ENCODE measurements around the gene PCDHGB6. TPM values are rescaled to one million over a fixed set of nuclear protein-coding genes. Genes with fewer than 3 reads are reported as not detected.

The PCDHGB6 gene
- total RNA-seq, 1 experiment from 2014 or later = not detected

DNA sequence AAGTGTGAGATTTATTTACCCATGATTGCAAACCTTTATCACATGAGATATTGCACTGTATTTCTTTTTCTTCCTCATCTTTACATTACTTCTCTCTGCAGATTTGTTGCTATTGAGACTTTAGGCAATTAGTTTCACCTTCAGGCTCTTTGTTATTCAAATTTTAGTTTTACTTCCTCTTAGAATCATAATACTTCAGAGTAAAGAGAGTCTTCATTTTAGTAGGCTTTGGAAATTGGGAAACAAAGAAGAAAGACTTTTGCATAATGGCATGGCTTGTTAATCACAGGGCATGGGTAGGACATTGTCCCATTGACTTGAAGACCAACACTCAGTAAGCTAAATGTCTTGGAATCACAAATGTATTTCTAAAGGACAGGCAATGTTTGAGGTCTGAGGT is 45.1 kb upstream of the PCDHGB6 start:
- Histone ChIP-seq H3K9me3 (ENCODE audit: insufficient read depth, low read depth) (peaks cover 9% of the 10 kb centered on the region; the same call in 1 of the 2 replicates), H3K4me2 (no peak overlapping the region), H3K27me3 (ENCODE audit: insufficient read depth, low read depth) (peaks cover 35% of the 10 kb centered on the region), H4K20me1 (ENCODE audit: insufficient read depth) (no peaks in the 10 kb centered on the region), H3K36me3 (ENCODE audit: low read depth) (no peaks in the 10 kb centered on the region), H3F3A (ENCODE audit: insufficient read depth, low read depth) (no peaks in the 10 kb centered on the region), H3K4me3 (no peak overlapping the region), H2AFZ (no peak overlapping the region), H3K79me2 (ENCODE audit: low read depth) (no peaks in the 10 kb centered on the region), H3K4me1 (replicated peaks; ENCODE audit: insufficient read depth) (no peaks in the 10 kb centered on the region), H3K27ac (no peak overlapping the region), H3K9me2 (ENCODE audit: insufficient read depth) (no peaks in the 10 kb centered on the region)
- POLR2A ChIA-PET (ENCODE audit: unreplicated experiment) = no interaction called here
- CTCF ChIA-PET = no interaction called here
- TF ChIP-seq, protein P1, sequence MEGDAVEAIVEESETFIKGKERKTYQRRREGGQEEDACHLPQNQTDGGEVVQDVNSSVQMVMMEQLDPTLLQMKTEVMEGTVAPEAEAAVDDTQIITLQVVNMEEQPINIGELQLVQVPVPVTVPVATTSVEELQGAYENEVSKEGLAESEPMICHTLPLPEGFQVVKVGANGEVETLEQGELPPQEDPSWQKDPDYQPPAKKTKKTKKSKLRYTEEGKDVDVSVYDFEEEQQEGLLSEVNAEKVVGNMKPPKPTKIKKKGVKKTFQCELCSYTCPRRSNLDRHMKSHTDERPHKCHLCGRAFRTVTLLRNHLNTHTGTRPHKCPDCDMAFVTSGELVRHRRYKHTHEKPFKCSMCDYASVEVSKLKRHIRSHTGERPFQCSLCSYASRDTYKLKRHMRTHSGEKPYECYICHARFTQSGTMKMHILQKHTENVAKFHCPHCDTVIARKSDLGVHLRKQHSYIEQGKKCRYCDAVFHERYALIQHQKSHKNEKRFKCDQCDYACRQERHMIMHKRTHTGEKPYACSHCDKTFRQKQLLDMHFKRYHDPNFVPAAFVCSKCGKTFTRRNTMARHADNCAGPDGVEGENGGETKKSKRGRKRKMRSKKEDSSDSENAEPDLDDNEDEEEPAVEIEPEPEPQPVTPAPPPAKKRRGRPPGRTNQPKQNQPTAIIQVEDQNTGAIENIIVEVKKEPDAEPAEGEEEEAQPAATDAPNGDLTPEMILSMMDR (conservative IDR thresholded peaks at IDR 0.05) = no peak
- TF ChIP-seq EZH2 (IDR thresholded peaks at IDR 0.05; ENCODE audit: low read depth) = no peak
- intact Hi-C loops (cut with micrococcal nuclease; ENCODE audit: unreplicated experiment) = no loop called here
- DNase-seq = no peak
- BruUV-seq (replicated peaks) = no TSS peak

DNA sequence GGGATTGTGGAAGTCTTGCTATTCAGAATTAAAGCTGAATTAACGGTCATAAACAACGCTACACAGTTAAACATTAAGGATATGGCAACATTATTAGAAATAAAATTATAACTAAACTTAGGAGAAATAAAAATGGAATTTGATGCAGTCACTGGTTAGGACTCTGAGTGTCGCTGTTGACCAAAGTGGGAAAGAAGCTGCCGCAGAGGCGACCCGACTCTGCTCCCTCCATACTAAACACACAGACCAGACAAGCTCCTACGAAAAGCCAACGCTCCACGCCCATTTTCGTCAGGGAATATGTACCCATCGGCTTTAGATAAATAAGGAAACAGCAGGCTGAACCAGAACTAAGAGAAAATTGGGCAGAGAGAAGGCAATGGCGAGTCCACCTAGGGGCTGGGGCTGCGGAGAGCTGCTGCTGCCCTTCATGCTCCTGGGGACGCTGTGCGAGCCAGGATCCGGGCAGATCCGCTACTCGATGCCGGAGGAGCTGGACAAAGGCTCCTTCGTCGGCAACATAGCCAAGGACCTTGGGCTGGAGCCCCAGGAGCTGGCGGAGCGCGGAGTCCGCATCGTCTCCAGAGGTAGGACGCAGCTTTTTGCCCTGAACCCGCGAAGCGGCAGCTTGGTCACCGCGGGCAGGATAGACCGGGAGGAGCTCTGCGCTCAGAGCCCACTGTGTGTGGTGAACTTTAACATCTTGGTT is 43.7 kb upstream of the PCDHGB6 start, which contains the start of gene PCDHGA5:
Gene PCDHGA5, plus strand, starts transcription at position 211 of the 709 bp plus-strand sequence. Its CDS starts 169 bp downstream, at position 380.
- Histone ChIP-seq H3K36me3 (ENCODE audit: low read depth) (no peaks in the 10 kb centered on the region), H4K20me1 (ENCODE audit: insufficient read depth) (no peaks in the 10 kb centered on the region), H3K27ac (no peak within 1 kb of the TSS), H3K9me3 (ENCODE audit: insufficient read depth, low read depth) (peaks cover 12% of the 10 kb centered on the region; the same call in 1 of the 2 replicates), H3K27me3 (ENCODE audit: insufficient read depth, low read depth) (peaks cover 36% of the 10 kb centered on the region), H3K4me3 (no peak within 1 kb of the TSS), H3F3A (ENCODE audit: insufficient read depth, low read depth) (no peaks in the 10 kb centered on the region), H3K79me2 (ENCODE audit: low read depth) (no peaks in the 10 kb centered on the region), H3K4me1 (replicated peaks; ENCODE audit: insufficient read depth) (no peaks in the 10 kb centered on the region), H3K4me2 (no peak within 1 kb of the TSS), H3K9me2 (ENCODE audit: insufficient read depth) (no peaks in the 10 kb centered on the region), H2AFZ (no peak within 1 kb of the TSS)
- no TSS peak for BruUV-seq (replicated peaks)
- ChIA-PET POLR2A (ENCODE audit: unreplicated experiment) (no interaction called here), CTCF (no interaction called here)
- intact Hi-C loops (cut with micrococcal nuclease; ENCODE audit: unreplicated experiment) = no loop called here
- TF ChIP-seq, protein P1 (conservative IDR thresholded peaks at IDR 0.05) = no peak
- TF ChIP-seq EZH2 (IDR thresholded peaks at IDR 0.05; ENCODE audit: low read depth) = no peak
- DNase-seq = no peak

GRCh38 chr5:141366016-141366896 is 41.6 kb upstream of the PCDHGB6 start:
- CTCF ChIA-PET = no interaction called here

More at GRCh38 chr5:141366016-141366896, 41.6 kb upstream of the PCDHGB6 start:
- Histone ChIP-seq H3K9me3 (ENCODE audit: insufficient read depth, low read depth) (peaks cover 5% of the 10 kb centered on the region; the same call in 1 of the 2 replicates), H3K4me3 (no peak overlapping the region), H4K20me1 (ENCODE audit: insufficient read depth) (no peaks in the 10 kb centered on the region), H3K27me3 (ENCODE audit: insufficient read depth, low read depth) (peaks cover 55% of the 10 kb centered on the region), H3K4me2 (no peak overlapping the region), H3K4me1 (replicated peaks; ENCODE audit: insufficient read depth) (no peaks in the 10 kb centered on the region), H2AFZ (no peak overlapping the region), H3K79me2 (ENCODE audit: low read depth) (no peaks in the 10 kb centered on the region), H3K36me3 (ENCODE audit: low read depth) (no peaks in the 10 kb centered on the region), H3K9me2 (ENCODE audit: insufficient read depth) (no peaks in the 10 kb centered on the region), H3F3A (ENCODE audit: insufficient read depth, low read depth) (no peaks in the 10 kb centered on the region), H3K27ac (no peak overlapping the region)
- no TSS peak for BruUV-seq (replicated peaks)
- no peak for TF ChIP-seq EZH2 (IDR thresholded peaks at IDR 0.05; ENCODE audit: low read depth)
- TF ChIP-seq, protein P1 (conservative IDR thresholded peaks at IDR 0.05) = no peak
- intact Hi-C loops (cut with micrococcal nuclease; ENCODE audit: unreplicated experiment) = no loop called here
- POLR2A ChIA-PET (ENCODE audit: unreplicated experiment) = no interaction called here
- no peak for DNase-seq

Data from PC-9 (cell line).